Mucosa of rectum (tissue), 2 donors: ENCODE measurements around the gene NEUROD4.

Experiments used
- H3K27ac ChIP-seq, 2 donors: one replicate each; pipeline ENCODE4 v1.7.0; 2013; ENCODE audit warnings: inconsistent platforms in 2 of 2, low read depth in 2 of 2, low read length in 2 of 2
- H3K27me3 ChIP-seq, 2 donors: one replicate each; pipeline ENCODE4 v1.7.0; 2013; ENCODE audit warnings: low read length in 2 of 2; ENCODE audit not compliant: control insufficient read depth in 2 of 2, insufficient read depth in 2 of 2
- H3K36me3 ChIP-seq, 2 donors: one replicate each; pipeline ENCODE4 v1.7.0; 2013; ENCODE audit warnings: low read length in 2 of 2; ENCODE audit not compliant: control insufficient read depth in 2 of 2, insufficient read depth in 2 of 2
- H3K4me1 ChIP-seq, 2 donors: one replicate each; pipeline ENCODE4 v1.7.0; 2013; ENCODE audit warnings: low read length in 2 of 2, mild to moderate bottlenecking in 1 of 2; ENCODE audit not compliant: control insufficient read depth in 2 of 2, insufficient read depth in 2 of 2
- H3K4me3 ChIP-seq, 2 donors: one replicate each; pipeline ENCODE4 v1.7.0; 2013; ENCODE audit warnings: low read length in 2 of 2
- H3K9ac ChIP-seq, 2 donors: one replicate each; pipeline ENCODE4 v1.7.0; 2013; ENCODE audit warnings: low read length in 2 of 2, low read depth in 1 of 2, mild to moderate bottlenecking in 1 of 2
- H3K9me3 ChIP-seq, 2 donors: one replicate each; pipeline ENCODE4 v1.7.0; 2013; ENCODE audit warnings: low read length in 2 of 2; ENCODE audit not compliant: control insufficient read depth in 2 of 2
- donor health status: healthy.
- donor health status: Normal muscosa, but diverticular disease.

The NEUROD4 gene

GRCh38 chr12:55036326-55037115, 16.7 kb downstream of the NEUROD4 start:
- Histone ChIP-seq H3K9me3 (no peaks in the 10 kb centered on the region), H3K27me3 (no peaks in the 10 kb centered on the region), H3K9ac (no peak overlapping the region), H3K36me3 (no peaks in the 10 kb centered on the region), H3K4me3 (no peak overlapping the region), H3K27ac (no peak overlapping the region), H3K4me1 (no peaks in the 10 kb centered on the region)

GRCh38 chr12:55037351-55037987, 17.7 kb downstream of the NEUROD4 start:
- no peak overlapping the region for H3K27ac ChIP-seq
- H3K27me3 ChIP-seq: no peaks in the 10 kb centered on the region
- H3K9me3 ChIP-seq: no peaks in the 10 kb centered on the region
- no peak overlapping the region for H3K4me3 ChIP-seq
- no peak overlapping the region for H3K9ac ChIP-seq
- H3K36me3 ChIP-seq: no peaks in the 10 kb centered on the region
- no peaks in the 10 kb centered on the region for H3K4me1 ChIP-seq

DNA sequence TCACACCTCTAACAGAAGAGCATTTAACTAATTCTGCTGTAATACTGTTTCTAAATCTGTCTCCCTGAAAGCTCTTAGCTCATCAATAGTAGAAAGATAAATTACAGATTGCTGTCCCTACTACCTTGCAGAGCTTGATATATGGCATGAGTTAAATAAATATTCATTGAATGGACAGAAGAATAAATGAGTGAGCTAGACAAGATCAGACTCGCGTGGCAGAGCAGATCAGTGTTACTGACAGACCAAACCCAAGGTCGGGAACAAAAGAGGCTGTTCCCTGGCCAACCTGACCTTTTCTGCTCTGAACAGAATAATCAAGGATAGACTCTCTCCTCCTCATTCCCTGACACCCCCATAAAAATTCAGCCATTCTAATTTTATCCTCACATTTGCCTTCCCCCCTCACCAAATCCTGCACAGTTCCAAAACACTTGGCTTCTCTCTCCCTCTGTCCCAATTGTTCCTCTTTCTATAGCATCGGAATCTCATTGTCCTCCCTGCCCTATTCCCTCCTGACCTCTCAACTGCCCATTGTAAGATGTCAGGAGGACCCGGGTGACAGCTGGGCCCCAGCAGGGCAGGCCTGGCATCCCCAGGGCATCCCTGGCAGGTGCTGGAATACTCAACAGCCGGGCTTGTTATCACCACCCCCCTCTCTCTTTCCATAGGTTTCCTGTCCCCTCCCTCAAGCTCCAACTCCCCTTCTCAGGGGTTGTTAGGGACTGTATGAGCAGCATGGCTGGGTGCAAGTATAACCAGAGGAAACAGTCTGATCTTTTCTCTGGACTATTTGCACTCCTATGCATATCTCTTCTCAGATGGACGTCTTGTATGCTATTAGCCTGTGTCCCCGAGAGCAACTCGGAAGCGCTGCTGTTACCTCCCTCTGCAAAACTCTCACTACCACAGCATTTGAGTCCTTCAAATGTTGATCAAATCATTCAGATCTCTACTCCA, 19.9 kb downstream of the NEUROD4 start:
- Histone ChIP-seq H3K4me1 (no peaks in the 10 kb centered on the region), H3K9me3 (no peaks in the 10 kb centered on the region), H3K4me3 (no peak overlapping the region), H3K9ac (no peak overlapping the region), H3K27me3 (no peaks in the 10 kb centered on the region), H3K27ac (no peak overlapping the region), H3K36me3 (no peaks in the 10 kb centered on the region)

GRCh38 chr12:55041345-55042055, 21.7 kb downstream of the NEUROD4 start:
- no peaks in the 10 kb centered on the region for H3K9me3 ChIP-seq
- no peak overlapping the region for H3K27ac ChIP-seq
- no peaks in the 10 kb centered on the region for H3K36me3 ChIP-seq
- H3K4me3 ChIP-seq: no peak overlapping the region
- H3K27me3 ChIP-seq: no peaks in the 10 kb centered on the region
- H3K9ac ChIP-seq: no peak overlapping the region
- H3K4me1 ChIP-seq: no peaks in the 10 kb centered on the region

GRCh38 chr12:55043542-55043941, 23.8 kb downstream of the NEUROD4 start:
- Histone ChIP-seq H3K27ac (no peak overlapping the region), H3K27me3 (no peaks in the 10 kb centered on the region)

DNA sequence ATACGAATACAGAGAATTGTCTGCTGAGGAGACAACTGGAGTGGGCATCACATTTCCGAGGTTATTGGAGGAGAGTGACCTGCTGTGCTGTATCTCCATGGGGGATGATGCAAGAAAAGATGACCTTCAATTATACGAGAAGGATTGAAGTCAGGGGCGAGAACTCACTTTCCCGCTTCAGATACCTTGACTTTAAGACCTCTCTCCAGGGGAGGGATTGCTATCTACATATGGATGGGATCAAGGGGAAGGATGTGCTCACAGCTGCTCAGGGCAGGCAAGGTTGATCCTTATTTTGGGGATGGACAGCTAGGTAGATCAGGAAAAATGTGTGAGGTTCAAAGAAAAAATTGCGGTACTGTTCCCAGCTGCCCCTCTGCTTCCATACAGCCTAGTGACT, 24.4 kb downstream of the NEUROD4 start:
- H3K9me3 ChIP-seq: no peaks in the 10 kb centered on the region
- no peak overlapping the region for H3K9ac ChIP-seq
- no peak overlapping the region for H3K27ac ChIP-seq
- H3K4me1 ChIP-seq: no peaks in the 10 kb centered on the region
- H3K27me3 ChIP-seq: no peaks in the 10 kb centered on the region
- no peaks in the 10 kb centered on the region for H3K36me3 ChIP-seq
- H3K4me3 ChIP-seq: no peak overlapping the region

More at GRCh38 chr12:55043542-55043941, 23.8 kb downstream of the NEUROD4 start:
- H3K4me3 ChIP-seq: no peak overlapping the region
- H3K9ac ChIP-seq: no peak overlapping the region
- H3K36me3 ChIP-seq: no peaks in the 10 kb centered on the region
- H3K4me1 ChIP-seq: no peaks in the 10 kb centered on the region
- no peaks in the 10 kb centered on the region for H3K9me3 ChIP-seq

DNA sequence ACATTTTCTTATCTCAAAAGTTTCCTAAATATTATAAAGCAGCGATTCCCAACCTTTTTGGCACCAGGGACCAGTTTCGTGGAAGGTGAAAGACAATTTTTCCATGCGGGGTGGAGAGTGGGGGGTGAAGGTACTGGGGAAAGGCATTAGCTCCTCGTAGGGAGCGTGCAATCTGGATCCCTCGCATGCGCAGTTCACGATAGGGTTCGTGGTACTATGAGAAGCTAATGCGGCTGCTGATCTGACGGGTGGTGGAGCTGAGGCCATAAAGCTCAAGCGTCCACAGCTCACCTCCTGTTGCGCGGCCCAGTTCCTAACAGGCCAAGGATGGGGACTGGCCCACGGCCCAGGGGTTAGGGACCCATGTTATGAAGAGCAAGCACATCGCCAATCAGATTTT, 29.9 kb downstream of the NEUROD4 start:
- Histone ChIP-seq H3K4me3 (no peak overlapping the region), H3K27ac (no peak overlapping the region), H3K9ac (no peak overlapping the region), H3K4me1 (no peaks in the 10 kb centered on the region), H3K36me3 (no peaks in the 10 kb centered on the region), H3K27me3 (no peaks in the 10 kb centered on the region), H3K9me3 (no peaks in the 10 kb centered on the region)

DNA sequence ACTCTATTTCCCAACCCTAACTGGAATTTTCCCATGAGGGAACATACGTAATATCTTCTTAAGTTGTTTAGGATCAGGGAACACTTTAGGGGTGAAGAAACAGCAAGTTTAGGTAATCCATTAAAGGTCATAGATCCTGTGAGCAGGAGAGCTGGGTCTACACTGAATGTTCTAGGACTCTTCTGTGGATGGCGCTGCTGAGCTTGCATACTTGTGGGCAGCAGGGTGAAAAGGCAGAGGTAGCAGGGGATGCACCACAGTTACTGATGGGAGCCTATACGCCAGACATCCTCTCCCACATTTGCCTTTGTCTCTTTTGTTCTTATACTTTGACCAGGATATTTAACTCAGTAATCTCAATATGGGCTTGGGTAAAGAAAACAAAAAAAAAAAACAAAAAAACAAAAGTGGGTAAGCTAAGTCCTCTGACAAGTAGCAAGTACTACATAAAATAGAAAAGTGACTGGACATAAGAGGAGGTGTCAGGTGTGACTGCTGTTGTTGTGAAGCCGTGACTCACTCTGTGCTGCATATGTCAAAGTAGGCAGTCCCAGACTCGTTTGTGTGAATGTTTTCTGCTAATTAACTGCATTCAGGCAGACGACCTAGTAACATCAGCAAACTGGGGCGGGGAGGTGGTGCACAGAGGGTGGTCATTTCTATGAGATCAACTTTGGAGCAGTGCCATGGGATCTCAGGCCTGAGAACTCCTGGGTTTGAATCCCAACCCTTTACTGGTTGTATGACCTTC, 31.6 kb downstream of the NEUROD4 start:
- no peaks in the 10 kb centered on the region for H3K36me3 ChIP-seq

GRCh38 chr12:55057481-55057880, 37.7 kb downstream of the NEUROD4 start:
- no peak overlapping the region for H3K9ac ChIP-seq

More for the DNA sequence above, 31.6 kb downstream of the NEUROD4 start:
- Histone ChIP-seq H3K4me3 (no peak overlapping the region), H3K9me3 (no peaks in the 10 kb centered on the region), H3K4me1 (no peaks in the 10 kb centered on the region), H3K9ac (no peak overlapping the region), H3K27me3 (no peaks in the 10 kb centered on the region), H3K27ac (no peak overlapping the region)

More at GRCh38 chr12:55057481-55057880, 37.7 kb downstream of the NEUROD4 start:
- Histone ChIP-seq H3K36me3 (no peaks in the 10 kb centered on the region), H3K9me3 (no peaks in the 10 kb centered on the region), H3K4me3 (no peak overlapping the region), H3K27me3 (peaks cover 0 to 3% of the 10 kb centered on the region in 2 donors), H3K4me1 (no peaks in the 10 kb centered on the region), H3K27ac (no peak overlapping the region)
